Medulla oblongata (tissue), 1 donor: Measurements from ENCODE around the gene PRR29.
"Not testable (repeated sequence)": the region's sequence is repeated elsewhere in the genome, so short reads cannot be mapped to it uniquely, and the experiment has no call there.

Experiments used
- DNase-seq: peaks from one replicate; pipeline ENCODE4 v3.0.0-alpha.2; 2015; ENCODE audit errors: extremely low spot score

Gene PRR29

GRCh38 chr17:63974594-63975192, 23.5 kb upstream of the PRR29 start:
- DNase-seq: no peak

GRCh38 chr17:63975541-63976092, 22.5 kb upstream of the PRR29 start:
- no peak for DNase-seq

GRCh38 chr17:63976702-63977101, 21.4 kb upstream of the PRR29 start:
- no peak for DNase-seq

- no peak for DNase-seq
Measured at GRCh38 chr17:63978272-63979200, 19.6 kb upstream of the PRR29 start.

GRCh38 chr17:63982641-63983040, 15.5 kb upstream of the PRR29 start:
- DNase-seq: not testable (repeated sequence)

GRCh38 chr17:63983320-63983719, 14.8 kb upstream of the PRR29 start:
- DNase-seq: peak; percentile 30

GRCh38 chr17:63984236-63984635, 13.9 kb upstream of the PRR29 start:
- no peak for DNase-seq

- DNase-seq: no peak
Measured at GRCh38 chr17:63984651-63985386, 13.3 kb upstream of the PRR29 start.

GRCh38 chr17:63985387-63986140, 12.6 kb upstream of the PRR29 start:
- no peak for DNase-seq

GRCh38 chr17:63986821-63987220, 11.3 kb upstream of the PRR29 start:
- DNase-seq: no peak

- no peak for DNase-seq
Measured at GRCh38 chr17:63987221-63988126, 10.7 kb upstream of the PRR29 start.

GRCh38 chr17:63988127-63988478, 10.0 kb upstream of the PRR29 start:
- DNase-seq: no peak

- no peak for DNase-seq
Measured at GRCh38 chr17:63988741-63989621, 9.2 kb upstream of the PRR29 start.

- no peak for DNase-seq
Measured at GRCh38 chr17:63989622-63990345, 8.4 kb upstream of the PRR29 start.

- no peak for DNase-seq
Measured at GRCh38 chr17:63991611-63992010, 6.5 kb upstream of the PRR29 start.

- DNase-seq: no peak
Measured at GRCh38 chr17:63993368-63993985, 4.7 kb upstream of the PRR29 start.

- no peak for DNase-seq
Measured at GRCh38 chr17:63995626-63996025, 2.5 kb upstream of the PRR29 start.

GRCh38 chr17:63996430-63997182, 1.5 kb upstream of the PRR29 start:
- no peak for DNase-seq
